ENCODE measurements around the gene PRPS2.

PRPS2 gene

DNA sequence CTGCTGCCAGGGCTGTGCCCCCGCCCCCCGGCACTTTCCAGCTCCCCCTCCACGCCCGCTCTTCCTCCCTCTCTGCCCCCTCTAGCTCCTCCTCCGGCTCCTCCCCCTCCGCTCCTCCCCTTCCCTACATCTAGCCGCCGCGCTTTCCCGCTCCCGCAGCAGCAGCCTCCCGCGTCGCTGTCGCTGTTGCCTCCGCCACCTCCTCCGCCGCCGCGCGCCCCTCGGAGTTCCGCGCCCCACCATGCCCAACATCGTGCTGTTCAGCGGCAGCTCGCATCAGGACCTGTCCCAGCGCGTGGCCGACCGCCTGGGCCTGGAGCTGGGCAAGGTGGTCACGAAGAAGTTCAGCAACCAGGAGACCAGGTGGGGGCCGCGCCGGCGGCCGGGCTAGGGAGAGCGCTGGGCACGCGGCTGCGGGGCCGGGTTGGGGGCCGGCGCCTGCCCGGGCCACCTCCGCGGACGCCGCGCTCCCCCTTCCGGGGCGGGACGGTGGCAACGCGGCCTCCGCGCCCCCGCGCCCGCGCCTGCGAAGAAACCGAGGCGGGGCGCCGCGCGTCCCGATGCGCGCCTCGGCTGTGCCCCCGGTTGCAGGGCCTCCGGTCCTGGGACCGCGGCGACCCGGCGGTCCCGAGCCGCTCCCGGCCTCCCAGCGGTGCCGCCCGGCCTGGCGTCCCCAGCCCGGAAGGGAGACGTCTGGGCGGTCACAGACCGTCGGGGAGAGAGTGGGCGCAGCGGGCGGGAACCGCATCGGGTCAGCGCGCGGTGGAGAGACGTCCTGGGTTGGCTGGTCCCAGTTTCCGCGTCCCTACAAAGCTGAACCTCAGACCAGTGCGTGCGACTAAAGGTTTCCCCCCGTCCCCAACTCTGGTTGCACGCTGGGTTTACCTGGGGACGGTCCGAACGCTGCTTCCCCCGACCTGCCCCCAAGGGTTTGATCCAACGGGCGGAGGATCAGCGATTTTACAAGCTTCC is at the start of gene PRPS2:
PRPS2 (plus strand) TSS at position 156 of the 972 bp plus-strand sequence; CDS start at position 242, 86 bp downstream.
- Histone ChIP-seq H3K27ac (no peak within 1 kb of the TSS), H3K36me3 (replicated peaks) (no peaks in the 10 kb centered on the region), H3K4me3 (ENCODE audit: low read depth, low read length) (peak within 1 kb of the TSS; percentile 72), H3K27me3 (replicated peaks) (no peaks in the 10 kb centered on the region)
- DNase-seq: peak; percentile 6
- TF ChIP-seq, protein P1, sequence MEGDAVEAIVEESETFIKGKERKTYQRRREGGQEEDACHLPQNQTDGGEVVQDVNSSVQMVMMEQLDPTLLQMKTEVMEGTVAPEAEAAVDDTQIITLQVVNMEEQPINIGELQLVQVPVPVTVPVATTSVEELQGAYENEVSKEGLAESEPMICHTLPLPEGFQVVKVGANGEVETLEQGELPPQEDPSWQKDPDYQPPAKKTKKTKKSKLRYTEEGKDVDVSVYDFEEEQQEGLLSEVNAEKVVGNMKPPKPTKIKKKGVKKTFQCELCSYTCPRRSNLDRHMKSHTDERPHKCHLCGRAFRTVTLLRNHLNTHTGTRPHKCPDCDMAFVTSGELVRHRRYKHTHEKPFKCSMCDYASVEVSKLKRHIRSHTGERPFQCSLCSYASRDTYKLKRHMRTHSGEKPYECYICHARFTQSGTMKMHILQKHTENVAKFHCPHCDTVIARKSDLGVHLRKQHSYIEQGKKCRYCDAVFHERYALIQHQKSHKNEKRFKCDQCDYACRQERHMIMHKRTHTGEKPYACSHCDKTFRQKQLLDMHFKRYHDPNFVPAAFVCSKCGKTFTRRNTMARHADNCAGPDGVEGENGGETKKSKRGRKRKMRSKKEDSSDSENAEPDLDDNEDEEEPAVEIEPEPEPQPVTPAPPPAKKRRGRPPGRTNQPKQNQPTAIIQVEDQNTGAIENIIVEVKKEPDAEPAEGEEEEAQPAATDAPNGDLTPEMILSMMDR (IDR thresholded peaks at IDR 0.05; ENCODE audit: low read depth, low read length, missing control alignments): no peak
- in situ Hi-C loops (cut with HindIII; ENCODE audit: low pct_ligation_motif_present, low sequenced_read_pairs): no loop called here

DNA sequence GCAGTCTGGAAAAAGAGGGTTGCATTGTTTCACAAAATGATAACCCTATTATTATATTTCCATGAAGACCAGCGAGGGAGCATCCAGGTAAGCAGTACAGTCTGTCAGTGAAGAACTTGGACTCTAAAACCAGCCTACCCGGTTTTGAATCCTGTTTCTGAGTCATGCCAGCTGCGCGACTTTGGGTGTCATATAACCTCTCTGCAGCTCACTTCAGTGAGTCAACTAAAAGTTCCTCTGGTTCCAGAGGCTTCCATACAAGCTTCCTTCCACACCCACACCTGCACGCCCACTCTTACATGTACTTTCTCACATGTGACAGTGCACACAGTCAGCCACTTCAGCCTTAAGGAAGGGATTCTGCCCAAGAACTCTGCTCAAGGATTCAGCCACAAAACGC is 49.8 kb upstream of the PRPS2 start:
- DNase-seq: no peak
- TF ChIP-seq, protein P1 (IDR thresholded peaks at IDR 0.05; ENCODE audit: low read depth, low read length, missing control alignments): no peak
- no peaks in the 10 kb centered on the region for H3K36me3 ChIP-seq (replicated peaks)
- H3K4me3 ChIP-seq (ENCODE audit: low read depth, low read length): no peak overlapping the region
- in situ Hi-C loops (cut with HindIII; ENCODE audit: low pct_ligation_motif_present, low sequenced_read_pairs): no loop called here
- H3K27me3 ChIP-seq (replicated peaks): no peaks in the 10 kb centered on the region
- H3K27ac ChIP-seq: no peak overlapping the region

DNA sequence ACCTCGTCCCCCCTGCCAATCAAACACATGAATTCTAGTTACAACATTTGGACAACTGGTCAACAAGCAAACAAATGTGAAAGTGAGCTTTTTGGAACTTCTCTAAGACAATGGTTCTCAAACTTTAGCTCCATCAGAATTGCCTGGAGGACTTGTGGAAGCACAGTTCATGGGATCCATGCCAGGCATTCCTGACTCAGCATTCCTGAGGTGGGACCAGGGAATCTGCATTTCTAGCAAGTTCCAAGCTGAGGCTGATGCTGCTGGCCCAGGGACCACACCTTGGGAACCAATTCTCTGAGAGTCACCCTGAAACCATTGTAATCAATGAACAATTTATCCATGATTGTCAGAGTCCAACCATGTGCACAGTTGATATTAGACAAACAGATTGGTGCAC is 43.8 kb upstream of the PRPS2 start:
- in situ Hi-C loops (cut with HindIII; ENCODE audit: low pct_ligation_motif_present, low sequenced_read_pairs): no loop called here
- H3K27me3 ChIP-seq (replicated peaks): no peaks in the 10 kb centered on the region
- H3K4me3 ChIP-seq (ENCODE audit: low read depth, low read length): no peak overlapping the region
- DNase-seq: no peak
- TF ChIP-seq, protein P1 (IDR thresholded peaks at IDR 0.05; ENCODE audit: low read depth, low read length, missing control alignments): no peak
- no peak overlapping the region for H3K27ac ChIP-seq
- H3K36me3 ChIP-seq (replicated peaks): no peaks in the 10 kb centered on the region

DNA sequence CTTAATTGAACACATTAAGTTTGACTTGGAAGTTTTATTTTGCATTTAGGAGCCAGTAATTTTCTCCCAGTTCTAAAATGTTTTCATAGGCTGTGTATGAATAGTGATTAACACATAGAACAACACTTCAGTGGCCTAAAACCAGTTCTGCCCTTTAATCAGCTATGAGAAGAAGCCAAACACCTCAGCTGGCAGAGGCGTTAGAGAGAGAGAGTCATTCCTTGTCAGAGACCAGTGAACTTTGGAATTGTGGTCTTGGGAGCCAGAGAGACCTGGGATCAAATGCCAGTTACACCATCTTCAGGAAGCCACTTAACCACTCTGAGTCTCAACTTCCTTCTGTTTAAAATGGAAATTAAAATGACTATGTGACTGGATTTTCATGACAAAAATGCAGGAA is 39.3 kb upstream of the PRPS2 start:
- DNase-seq: no peak
- Histone ChIP-seq H3K27me3 (replicated peaks) (no peaks in the 10 kb centered on the region), H3K4me3 (ENCODE audit: low read depth, low read length) (no peak overlapping the region), H3K27ac (no peak overlapping the region), H3K36me3 (replicated peaks) (no peaks in the 10 kb centered on the region)
- in situ Hi-C loops (cut with HindIII; ENCODE audit: low pct_ligation_motif_present, low sequenced_read_pairs): no loop called here
- TF ChIP-seq, protein P1 (IDR thresholded peaks at IDR 0.05; ENCODE audit: low read depth, low read length, missing control alignments): no peak

DNA sequence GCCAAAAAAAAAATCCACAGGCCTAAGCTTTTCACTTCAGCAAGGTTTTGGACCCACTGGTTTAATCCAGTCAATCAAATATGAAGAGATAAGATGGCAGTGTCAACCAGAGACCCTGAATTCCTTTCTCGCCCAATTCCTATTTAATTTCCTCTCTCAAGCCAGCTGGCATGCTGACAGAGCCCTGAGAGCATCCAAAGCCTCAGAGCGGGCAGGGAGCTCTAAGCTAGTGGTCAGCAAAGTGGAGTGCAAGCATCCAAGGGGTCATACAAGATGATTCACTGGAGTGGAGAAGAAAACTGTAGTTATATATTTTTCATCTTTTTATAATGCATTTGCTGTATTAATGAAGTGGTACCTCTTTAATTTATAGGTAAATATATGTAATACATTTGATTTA is 37.8 kb upstream of the PRPS2 start:
- Histone ChIP-seq H3K27ac (no peak overlapping the region), H3K36me3 (replicated peaks) (no peaks in the 10 kb centered on the region), H3K4me3 (ENCODE audit: low read depth, low read length) (no peak overlapping the region), H3K27me3 (replicated peaks) (no peaks in the 10 kb centered on the region)
- TF ChIP-seq, protein P1 (IDR thresholded peaks at IDR 0.05; ENCODE audit: low read depth, low read length, missing control alignments): no peak
- DNase-seq: no peak
- in situ Hi-C loops (cut with HindIII; ENCODE audit: low pct_ligation_motif_present, low sequenced_read_pairs): no loop called here

Data from brain microvascular endothelial cell (primary cell).